GM18511 (cell line): ENCODE results near the gene UMODL1.

Experiments used
- ATAC-seq: cut with Tn5 transposase; IDR thresholded peaks from one replicate; pipeline ENCODE4 v1.9.1; 2021; ENCODE audit warnings: mild to moderate bottlenecking, moderate library complexity; ENCODE audit not compliant: unreplicated experiment

Gene UMODL1

GRCh38 chr21:42039470-42039901, 31.6 kb upstream of the UMODL1 start:
- no peak for ATAC-seq

- ATAC-seq, result no peak
Measured at GRCh38 chr21:42039911-42040351, 31.2 kb upstream of the UMODL1 start.

DNA sequence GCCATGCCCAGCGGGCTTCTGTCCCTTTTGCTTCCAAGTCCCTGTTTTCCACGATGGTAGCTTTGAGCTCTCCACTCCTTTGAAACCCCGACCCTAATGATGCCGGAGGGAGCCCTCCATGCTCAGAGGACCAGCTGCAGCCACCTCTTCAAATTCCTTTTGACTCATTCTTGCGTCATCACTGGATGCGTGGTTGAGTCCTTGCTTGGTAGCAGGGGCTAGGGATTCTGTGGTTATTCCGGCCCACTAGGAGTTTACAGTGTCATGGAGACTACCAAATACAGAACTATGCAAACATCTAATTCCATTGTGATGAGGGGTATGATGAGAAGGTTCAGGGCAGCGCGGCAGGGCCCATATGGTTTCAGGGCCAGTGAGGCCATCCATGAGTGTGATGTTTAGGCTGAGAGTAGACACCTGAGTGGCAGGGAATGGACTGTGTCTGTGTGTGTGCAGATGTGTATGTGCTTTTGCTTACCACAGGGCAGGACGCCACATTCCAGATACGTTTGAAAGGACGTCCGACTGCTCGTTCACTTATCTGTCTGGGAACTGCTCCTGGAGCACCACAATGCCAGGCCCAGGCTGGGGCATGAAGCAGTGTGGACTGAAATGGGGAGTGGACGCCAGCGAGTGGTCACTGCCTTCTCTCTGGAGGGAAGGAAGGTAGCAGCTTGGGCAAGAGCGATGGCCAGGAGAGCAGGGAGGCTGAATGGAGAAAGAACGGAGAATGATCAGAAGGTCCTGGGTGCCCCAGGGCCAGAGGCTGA, 30.5 kb upstream of the UMODL1 start:
- ATAC-seq, result no peak

DNA sequence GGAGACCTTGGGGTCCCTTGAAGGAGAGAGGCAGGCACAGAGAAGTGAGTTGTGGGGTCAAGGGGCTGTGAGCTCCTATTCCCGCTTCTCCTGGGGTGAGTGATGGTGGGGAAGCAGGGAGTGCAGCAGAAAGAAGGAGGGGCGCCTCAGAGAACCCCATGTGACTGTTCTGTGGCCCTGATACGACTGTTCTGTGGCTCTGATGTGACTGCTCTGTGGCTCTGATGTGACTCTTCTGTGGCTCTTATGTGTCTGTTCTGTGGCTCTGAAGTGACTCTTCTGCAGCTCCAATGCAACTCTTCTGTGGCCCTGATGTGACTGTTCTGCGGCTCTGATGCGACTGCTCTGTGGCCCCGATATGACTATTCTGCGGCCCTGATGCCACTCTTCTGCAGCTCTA, 29.9 kb upstream of the UMODL1 start:
- no peak for ATAC-seq

DNA sequence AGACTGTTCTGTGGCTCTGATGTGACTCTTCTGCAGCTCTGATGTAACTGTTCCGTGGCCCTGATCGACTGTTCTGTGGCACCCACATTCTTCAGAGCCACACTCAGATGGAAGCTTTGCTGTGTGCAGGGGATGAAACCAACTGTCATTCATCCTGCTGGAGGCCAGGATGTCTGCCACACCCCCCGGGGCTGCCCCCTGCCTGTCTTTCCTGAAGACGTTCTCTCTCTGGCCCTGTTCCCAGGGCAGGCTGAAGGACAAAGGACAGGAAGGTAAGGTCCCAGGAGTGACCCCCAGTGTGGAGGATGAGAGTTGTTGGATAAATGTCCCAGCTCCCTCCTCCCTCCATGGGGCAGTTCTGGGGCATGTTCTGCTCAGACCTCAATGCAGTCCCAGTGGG, 29.4 kb upstream of the UMODL1 start:
- ATAC-seq, result no peak

GRCh38 chr21:42042651-42043050, 28.5 kb upstream of the UMODL1 start:
- ATAC-seq, result no peak

DNA sequence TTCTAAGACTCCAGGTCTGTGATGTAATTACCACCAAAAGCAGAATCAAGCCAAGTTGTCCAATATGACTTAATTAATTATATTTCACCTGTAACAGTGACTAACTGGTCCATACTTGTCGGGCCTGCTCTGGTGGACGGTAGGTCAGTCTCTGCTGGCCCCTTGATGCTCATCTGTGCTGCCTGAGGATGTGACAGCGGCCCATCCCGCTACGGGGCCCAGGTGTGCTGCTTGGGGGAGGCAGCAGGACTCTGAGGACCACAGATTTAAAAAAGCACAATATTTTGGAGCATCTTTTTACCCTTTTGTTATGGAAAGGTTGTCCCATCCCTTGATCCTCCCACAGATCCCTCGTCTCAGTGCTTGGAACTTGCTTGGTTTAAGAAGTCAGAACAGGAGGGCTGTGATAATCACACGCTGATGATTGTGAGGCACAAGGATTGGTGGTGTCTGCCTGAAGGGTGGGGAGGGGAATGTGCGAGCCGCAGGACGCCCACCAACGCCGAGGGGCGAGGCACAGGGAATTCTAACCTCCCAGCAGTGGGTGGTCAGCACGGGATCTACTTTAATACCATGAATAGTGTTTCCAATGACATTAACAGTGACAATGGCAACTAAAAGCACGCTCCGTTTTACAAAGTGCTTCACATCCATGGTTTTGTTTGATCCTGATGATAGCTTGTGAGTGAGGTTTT, 27.8 kb upstream of the UMODL1 start:
- ATAC-seq, result no peak

DNA sequence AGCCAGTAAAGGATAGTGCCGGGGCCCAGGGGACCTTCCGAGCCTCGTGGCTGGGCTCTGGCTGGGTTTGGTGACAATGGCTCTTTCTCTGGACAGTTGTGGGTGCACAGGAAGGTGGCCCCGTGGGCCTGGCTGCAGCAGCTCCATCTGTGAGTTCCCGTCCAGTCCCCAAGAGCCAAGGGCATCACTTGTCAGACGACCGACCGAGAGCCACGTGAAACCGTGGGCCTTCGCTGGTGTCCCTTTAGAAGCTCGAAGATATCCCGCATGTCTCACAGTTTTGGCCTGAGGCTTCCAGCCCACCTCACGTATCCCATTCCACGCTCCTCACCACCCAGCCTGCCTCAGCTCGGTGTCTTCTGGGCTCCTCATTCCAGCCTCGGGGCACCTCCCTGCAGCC, 27.2 kb upstream of the UMODL1 start:
- ATAC-seq, result no peak

DNA sequence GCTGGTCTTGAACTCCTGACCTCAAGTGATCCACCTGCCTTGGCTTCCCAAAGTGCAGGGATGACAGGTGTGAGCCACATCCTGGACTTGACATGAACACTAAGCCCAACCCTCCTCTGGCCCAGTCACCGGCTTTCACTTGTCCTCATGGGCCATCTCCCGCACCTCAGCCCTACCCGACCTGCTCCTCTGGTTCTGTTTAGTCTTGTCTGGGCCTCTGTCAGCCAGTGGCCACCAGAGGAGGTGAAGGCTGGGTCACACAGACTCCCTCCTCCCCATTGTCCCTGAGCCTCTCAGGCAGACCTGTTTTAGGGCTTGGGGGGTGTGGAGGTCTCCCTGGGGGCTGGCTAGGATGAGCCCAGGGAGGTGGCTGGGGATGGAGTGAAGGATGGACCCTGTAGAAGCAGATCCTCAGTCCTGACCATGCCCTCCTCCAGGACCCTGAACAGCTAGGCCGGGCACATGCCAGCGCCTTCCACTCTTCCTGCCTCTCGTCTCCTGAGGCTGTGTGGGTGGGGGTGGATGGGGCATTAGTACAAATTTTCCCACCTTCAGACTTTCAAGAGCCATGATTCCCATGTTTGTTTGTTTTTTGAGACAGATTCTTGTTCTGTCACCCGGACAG, 26.1 kb upstream of the UMODL1 start:
- ATAC-seq, result no peak

DNA sequence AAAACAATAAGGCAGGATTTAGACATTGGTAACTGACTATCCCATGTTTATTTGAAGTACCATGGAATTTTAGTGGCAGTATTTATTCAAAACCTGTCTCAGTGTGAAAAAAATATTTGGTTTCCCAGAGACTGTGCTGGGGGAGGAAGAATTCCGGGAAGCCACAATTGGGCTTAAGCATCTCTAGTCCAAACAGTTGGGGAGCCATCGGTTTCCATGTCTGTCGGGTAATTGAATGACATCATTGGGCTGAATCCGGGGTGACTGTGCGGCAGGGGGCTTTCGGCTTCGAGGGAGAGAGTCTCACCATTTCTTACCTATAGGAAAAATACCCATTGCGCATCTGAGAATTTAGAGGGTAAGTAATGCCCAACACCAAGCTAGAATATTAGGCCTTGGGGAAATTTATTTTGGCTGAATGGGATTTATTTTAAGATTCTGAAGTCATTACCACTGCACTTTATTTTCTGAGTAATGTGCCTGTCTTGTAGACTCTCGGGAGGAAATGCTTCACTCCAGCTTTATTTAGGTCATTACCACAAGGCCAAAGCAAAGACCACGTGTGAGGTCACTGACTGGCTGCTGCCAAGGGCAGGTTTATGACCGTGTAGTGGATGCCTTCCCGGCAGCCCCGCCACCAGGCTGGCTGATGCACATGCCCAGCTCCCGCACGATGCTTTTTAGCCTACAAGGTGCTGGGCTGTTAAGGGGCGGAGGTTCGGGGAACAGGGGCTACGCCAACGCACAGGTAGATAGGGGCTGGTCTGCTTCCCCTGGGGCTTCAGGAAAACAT, 23.1 kb upstream of the UMODL1 start:
- ATAC-seq, result no peak

GRCh38 chr21:42048870-42049577, 22.1 kb upstream of the UMODL1 start:
- no peak for ATAC-seq

DNA sequence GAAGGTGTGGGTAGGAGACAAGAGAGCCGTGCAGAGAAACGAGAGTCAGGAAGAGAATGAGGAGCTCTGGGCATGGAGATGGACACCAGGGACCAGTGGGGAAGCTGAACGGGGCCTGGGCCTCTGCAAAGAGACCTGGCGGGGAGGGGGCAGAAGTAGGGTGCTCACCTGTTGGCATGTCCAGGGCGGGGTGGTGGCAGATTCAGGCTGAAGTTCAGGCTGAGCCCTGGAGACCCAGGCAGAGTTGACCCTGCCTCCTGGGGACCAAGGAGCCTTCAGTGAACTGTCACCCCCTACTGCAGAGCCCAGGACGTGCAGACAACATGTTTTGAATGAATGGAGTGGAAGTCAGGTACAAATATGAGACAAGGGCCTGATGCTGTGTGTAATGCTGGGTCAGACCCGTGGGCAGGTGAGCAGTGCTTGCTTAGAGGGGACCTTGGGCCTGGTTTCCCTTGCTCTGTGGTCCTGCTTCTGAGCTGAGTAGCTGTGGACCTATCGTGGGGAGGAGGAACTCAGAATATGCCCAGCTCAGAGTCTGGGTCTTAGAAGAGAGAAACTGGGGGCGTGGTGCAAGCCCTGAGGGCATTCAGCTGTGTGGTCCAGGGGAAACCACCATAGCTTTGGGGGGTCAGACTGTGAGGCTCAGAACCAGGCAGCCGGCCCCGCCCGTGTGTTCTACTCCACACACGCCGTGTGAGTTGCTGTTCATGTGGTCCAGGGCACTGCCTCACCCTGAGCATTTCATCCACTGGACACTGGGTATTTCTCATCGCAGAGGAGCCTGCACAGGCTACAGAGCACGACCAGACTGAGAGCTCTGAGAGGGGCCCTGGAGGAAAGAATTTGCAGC, 21.3 kb upstream of the UMODL1 start:
- no peak for ATAC-seq

- ATAC-seq, result no peak
Measured at GRCh38 chr21:42051788-42052187, 19.3 kb upstream of the UMODL1 start.

- ATAC-seq, result no peak
Measured at GRCh38 chr21:42055425-42055824, 15.7 kb upstream of the UMODL1 start.

- no peak for ATAC-seq
Measured at GRCh38 chr21:42056468-42056867, 14.6 kb upstream of the UMODL1 start.

DNA sequence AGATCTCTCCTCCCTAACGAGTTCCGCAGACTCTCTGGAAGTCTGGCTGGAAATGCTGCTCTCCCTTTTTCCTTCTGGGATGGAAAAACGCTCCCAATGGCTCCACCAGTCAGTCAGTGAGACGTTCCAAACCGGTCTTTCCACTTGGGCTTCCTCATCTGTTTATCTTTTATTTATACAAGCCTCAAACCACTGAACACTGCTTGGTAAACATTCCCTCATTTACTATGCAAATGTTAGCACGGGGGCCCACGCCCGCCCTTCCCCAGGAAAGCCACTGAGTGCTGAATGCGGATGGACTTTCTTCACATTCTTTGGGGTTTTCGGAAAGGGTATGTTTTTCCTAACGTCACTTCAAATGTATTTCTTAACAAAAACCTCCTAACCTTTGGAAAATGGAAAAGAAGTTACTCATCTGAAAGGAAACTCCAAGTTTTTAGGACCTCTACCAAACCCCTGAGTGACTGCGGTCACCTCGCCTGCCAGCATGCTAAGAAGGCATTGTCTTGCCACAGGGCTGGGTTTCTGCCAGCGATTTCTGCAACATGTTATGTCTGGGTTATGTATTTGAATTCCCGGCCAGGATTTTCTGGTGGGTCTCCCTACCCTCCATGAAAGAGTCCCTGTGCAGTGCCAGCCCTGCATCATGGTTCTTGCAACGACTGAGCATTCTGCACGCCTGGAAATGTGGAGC, 14.0 kb upstream of the UMODL1 start:
- ATAC-seq, result no peak

DNA sequence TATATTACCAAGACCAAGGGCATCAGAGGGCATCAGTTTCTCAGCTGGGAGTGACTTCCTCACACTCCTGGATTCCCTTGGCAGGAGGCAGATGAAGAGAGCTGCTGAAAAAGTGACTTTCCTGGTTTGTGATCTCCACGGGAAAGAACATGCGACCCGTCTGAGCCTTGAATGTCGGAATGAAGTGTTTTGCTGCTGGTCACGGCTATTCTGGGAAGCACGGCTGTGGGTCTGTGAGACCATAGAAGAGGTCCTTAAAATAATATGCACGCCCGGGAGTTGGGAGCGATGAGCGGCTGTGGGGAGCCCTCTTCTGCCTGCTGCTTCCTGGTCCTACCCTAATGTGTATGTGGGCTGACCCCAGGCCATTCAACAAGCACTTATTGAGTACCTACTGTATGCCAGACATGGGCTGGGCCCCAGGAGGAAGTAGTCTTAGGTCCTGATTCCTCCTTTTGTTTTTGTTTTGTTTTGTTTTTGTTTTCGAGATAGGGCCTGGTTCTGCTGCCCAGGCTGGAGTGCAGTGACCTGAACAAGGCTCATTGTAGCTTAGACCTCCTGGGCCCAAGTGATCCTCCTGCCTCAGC, 13.2 kb upstream of the UMODL1 start:
- no peak for ATAC-seq

- no peak for ATAC-seq
Measured at GRCh38 chr21:42058631-42059111, 12.4 kb upstream of the UMODL1 start.

DNA sequence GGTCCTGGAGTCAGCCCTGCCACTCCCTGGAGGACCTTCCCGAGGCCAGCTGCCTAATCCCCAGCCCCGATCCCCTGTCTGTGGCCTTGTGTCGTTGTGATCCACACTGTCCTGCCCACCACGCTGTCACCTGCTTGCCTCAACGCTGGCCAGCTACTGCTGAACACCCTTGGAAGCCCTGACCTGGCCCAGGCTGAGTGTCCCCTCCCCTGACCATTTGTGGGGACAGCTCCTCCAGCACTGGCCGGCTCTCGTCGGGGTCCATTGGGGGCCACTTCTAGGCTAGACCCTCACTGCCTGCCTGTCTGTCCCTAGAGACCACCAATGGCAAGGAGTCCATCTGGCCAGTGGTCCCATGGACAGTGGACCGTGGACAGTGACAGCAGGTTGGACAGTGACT, 12.0 kb upstream of the UMODL1 start:
- no peak for ATAC-seq
